Duodenal mucosa (tissue), 2 donors: ENCODE results near the gene DEDD.

Experiments used
- H3K27ac ChIP-seq: one replicate; pipeline ENCODE4 v1.7.0; 2013; ENCODE audit warnings: low read depth, low read length
- H3K27me3 ChIP-seq, 2 donors: one replicate each; pipeline ENCODE4 v1.7.0; 2013; ENCODE audit warnings: low read length in 2 of 2, control low read depth in 1 of 2; ENCODE audit not compliant: insufficient read depth in 2 of 2, control insufficient read depth in 1 of 2
- H3K36me3 ChIP-seq, 2 donors: one replicate each; pipeline ENCODE4 v1.7.0; 2013; ENCODE audit warnings: low read length in 2 of 2, control low read depth in 1 of 2; ENCODE audit not compliant: insufficient read depth in 2 of 2, control insufficient read depth in 1 of 2
- H3K4me1 ChIP-seq, 2 donors: one replicate each; pipeline ENCODE4 v1.7.0; 2013; ENCODE audit warnings: low read length in 2 of 2, control low read depth in 1 of 2; ENCODE audit not compliant: insufficient read depth in 2 of 2, control insufficient read depth in 1 of 2
- H3K4me3 ChIP-seq, 2 donors: one replicate each; pipeline ENCODE4 v1.7.0; 2013; ENCODE audit warnings: low read length in 2 of 2, low read depth in 1 of 2
- H3K9ac ChIP-seq, 2 donors: one replicate each; pipeline ENCODE4 v1.7.0; 2013; ENCODE audit warnings: low read length in 2 of 2, low read depth in 1 of 2
- H3K9me3 ChIP-seq, 2 donors: one replicate each; pipeline ENCODE4 v1.7.0; 2013; ENCODE audit warnings: low read length in 2 of 2, control low read depth in 1 of 2; ENCODE audit not compliant: control insufficient read depth in 1 of 2

Gene DEDD

DNA sequence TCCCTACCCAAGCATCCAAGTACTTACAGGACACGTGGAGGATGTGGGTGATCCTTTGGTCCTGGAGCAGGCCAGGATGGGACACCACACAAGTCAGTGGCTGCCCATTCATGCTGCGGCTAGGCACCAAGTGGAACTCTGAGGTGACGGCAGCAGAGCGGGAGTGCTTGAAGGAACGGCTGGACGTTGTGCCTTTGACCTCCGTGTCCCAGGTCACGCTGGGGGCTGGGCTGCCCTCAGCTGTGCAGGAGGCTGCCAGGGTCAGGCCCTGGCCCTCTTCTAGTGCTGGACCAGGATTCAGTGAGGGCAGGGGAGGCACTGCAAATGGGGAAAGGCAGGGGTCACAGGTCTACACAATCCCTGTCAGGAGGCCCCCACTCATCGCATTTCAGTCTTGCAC is 55.0 kb downstream of the DEDD start:
- H3K27ac ChIP-seq = no peak overlapping the region
- no peaks in the 10 kb centered on the region for H3K27me3 ChIP-seq
- H3K4me1 ChIP-seq = peaks cover 0 to 8% of the 10 kb centered on the region in 2 donors
- H3K9me3 ChIP-seq = no peaks in the 10 kb centered on the region
- no peak overlapping the region for H3K9ac ChIP-seq
- H3K36me3 ChIP-seq = no peaks in the 10 kb centered on the region
- H3K4me3 ChIP-seq = no peak overlapping the region

DNA sequence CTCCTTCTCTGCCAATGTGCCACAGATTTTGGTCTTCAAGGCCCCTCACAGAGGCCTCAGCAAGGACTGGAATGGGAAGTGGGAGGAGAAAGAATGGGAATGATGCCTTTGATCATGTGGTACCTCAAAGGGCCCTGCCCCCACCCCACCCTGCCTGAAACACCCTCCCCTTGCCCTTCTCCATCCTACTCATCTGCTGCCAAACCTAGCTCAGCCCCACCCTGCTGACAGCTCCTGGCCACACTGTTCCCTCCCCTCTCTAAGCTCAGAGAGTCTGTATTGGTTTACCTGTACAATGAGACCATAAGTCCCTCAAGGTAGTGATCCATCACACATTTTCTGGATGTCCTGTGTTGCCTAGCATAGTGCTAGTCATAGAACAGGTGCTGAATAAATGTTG is 56.1 kb downstream of the DEDD start:
- H3K27me3 ChIP-seq = no peaks in the 10 kb centered on the region
- H3K9me3 ChIP-seq = no peaks in the 10 kb centered on the region
- no peak overlapping the region for H3K27ac ChIP-seq
- peaks cover 0 to 8% of the 10 kb centered on the region in 2 donors for H3K4me1 ChIP-seq
- H3K4me3 ChIP-seq = no peak overlapping the region
- no peaks in the 10 kb centered on the region for H3K36me3 ChIP-seq
- no peak overlapping the region for H3K9ac ChIP-seq

DNA sequence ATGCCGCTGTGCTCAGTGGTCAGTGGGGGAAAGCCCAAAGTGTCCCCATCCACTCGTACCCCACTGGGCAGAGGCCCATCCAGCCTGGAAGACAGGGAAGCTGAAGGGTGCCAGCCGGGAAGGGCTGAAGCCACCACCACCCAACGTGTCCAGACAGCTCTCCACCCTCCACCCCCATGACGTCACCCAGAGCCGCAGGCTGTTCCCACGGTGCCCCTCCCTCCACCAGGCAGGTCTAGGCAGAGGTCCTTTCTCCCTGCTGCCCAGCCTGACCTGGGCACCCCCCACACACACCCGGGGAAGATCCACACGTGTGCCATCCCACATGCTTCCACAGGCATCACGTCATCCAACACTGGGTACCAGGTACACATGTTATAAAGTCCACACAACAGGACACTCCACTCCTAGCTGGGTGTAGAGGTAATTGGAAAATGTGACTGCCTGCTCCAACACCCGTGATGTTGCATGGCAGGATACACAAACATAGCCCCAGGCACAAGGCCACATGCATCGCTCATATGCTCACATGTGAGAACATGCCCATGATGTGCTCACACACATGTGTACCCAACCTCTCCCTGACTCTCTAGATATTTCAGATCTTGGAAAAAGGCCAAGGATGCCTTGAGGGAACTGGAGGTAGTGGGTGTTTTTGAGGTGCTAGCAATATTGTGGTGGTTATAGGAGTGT is 57.6 kb downstream of the DEDD start:
- Histone ChIP-seq H3K27ac (no peak overlapping the region), H3K4me1 (no peaks in the 10 kb centered on the region), H3K9ac (no peak overlapping the region), H3K27me3 (no peaks in the 10 kb centered on the region), H3K36me3 (no peaks in the 10 kb centered on the region), H3K4me3 (no peak overlapping the region), H3K9me3 (no peaks in the 10 kb centered on the region)

- Histone ChIP-seq H3K27ac (no peak overlapping the region), H3K9ac (no peak overlapping the region), H3K36me3 (no peaks in the 10 kb centered on the region), H3K4me1 (no peaks in the 10 kb centered on the region), H3K4me3 (no peak overlapping the region), H3K27me3 (no peaks in the 10 kb centered on the region), H3K9me3 (no peaks in the 10 kb centered on the region)
Observed at GRCh38 chr1:161073474-161074121, 58.9 kb downstream of the DEDD start.

- Histone ChIP-seq H3K9me3 (no peaks in the 10 kb centered on the region), H3K27ac (no peak overlapping the region), H3K4me3 (no peak overlapping the region), H3K36me3 (no peaks in the 10 kb centered on the region), H3K9ac (no peak overlapping the region), H3K27me3 (no peaks in the 10 kb centered on the region), H3K4me1 (peaks cover 0 to 4% of the 10 kb centered on the region in 2 donors)
Observed at GRCh38 chr1:161072751-161073449, 59.6 kb downstream of the DEDD start.

DNA sequence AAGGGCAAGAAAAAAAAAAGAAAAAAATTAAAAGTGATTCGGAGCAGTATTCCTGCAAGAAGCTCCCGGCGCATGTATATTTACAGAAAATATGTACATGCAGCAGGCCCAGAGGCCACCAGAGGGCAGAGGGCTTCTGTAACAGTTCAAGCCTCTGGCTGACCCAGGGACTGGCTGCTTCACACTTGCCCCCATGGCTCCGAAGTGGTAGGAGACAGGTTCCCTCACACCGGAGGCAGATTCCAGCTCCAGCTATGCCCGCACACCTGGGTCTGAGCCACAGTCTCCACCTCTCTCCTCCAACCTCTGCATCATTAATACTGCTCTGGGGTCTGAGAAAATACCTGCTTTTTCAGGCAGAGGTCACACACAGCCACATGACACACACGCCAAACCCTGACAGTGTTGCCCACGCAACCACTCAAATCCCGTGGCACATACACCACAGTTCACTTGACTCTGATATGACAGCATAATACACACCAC is 60.5 kb downstream of the DEDD start:
- Histone ChIP-seq H3K9ac (no peak overlapping the region), H3K4me1 (peaks cover 0 to 8% of the 10 kb centered on the region in 2 donors), H3K27ac (no peak overlapping the region), H3K36me3 (no peaks in the 10 kb centered on the region), H3K9me3 (no peaks in the 10 kb centered on the region), H3K27me3 (no peaks in the 10 kb centered on the region), H3K4me3 (no peak overlapping the region)
